Natural killer cell treated with Interleukin-12 subunit alpha and Interleukin-12 subunit beta and Interleukin-15 and Interleukin-18, amount 100 ng/mL, for 72 hours (primary cell): ENCODE measurements around the gene MAP7. TPM values are rescaled to one million over a fixed set of nuclear protein-coding genes. Genes with fewer than 3 reads are reported as not detected.
"Not testable (repeated sequence)": the region's sequence is repeated elsewhere in the genome, so short reads cannot be mapped to it uniquely, and the experiment has no call there.

Experiments
- ATAC-seq, 2 donors: fragments of 150-1000 bp; cut with Tn5 transposase in 1 of 2; sonication (Bioruptor Pico), chemical (Tn5 transposase) in 1 of 2; 2 replicates each; pipeline ENCODE4 v1.10.0; 2021
- DNase-seq: peaks from one replicate; pipeline ENCODE4 v3.0.0; 2022; ENCODE audit warnings: low spot score
- H3K27ac Mint-ChIP-seq, 2 donors: 1 replicate in 1 of 2; 2 replicates in 1 of 2; pipeline ENCODE4 v1.8.0; 2022; ENCODE audit warnings: mixed read lengths in 2 of 2, mild to moderate bottlenecking in 1 of 2, moderate library complexity in 1 of 2
- H3K27me3 Mint-ChIP-seq, 2 donors: 1 replicate in 1 of 2; 2 replicates in 1 of 2; pipeline ENCODE4 v1.8.0; 2022; ENCODE audit warnings: mixed read lengths in 2 of 2
- H3K36me3 Mint-ChIP-seq: one replicate; pipeline ENCODE4 v1.8.0; 2022; ENCODE audit warnings: mixed read lengths
- H3K4me1 Mint-ChIP-seq, 2 donors: 1 replicate in 1 of 2; 2 replicates in 1 of 2; pipeline ENCODE4 v1.8.0; 2022; ENCODE audit warnings: low read depth in 2 of 2, mixed read lengths in 2 of 2, mild to moderate bottlenecking in 1 of 2
- H3K4me3 Mint-ChIP-seq: one replicate; pipeline ENCODE4 v1.8.0; 2022; ENCODE audit warnings: mixed read lengths
- H3K9me3 Mint-ChIP-seq: 2 replicates; pipeline ENCODE4 v1.8.0; 2022; ENCODE audit warnings: mixed read lengths
- total RNA-seq, 2 donors: library from RNA; stranded (reverse); gene quantifications; one replicate each; pipeline ENCODE4 v1.2.3, GENCODE V29; 2022

Gene MAP7
- under 1 TPM; 0.73 to 0.83 TPM for total RNA-seq

DNA sequence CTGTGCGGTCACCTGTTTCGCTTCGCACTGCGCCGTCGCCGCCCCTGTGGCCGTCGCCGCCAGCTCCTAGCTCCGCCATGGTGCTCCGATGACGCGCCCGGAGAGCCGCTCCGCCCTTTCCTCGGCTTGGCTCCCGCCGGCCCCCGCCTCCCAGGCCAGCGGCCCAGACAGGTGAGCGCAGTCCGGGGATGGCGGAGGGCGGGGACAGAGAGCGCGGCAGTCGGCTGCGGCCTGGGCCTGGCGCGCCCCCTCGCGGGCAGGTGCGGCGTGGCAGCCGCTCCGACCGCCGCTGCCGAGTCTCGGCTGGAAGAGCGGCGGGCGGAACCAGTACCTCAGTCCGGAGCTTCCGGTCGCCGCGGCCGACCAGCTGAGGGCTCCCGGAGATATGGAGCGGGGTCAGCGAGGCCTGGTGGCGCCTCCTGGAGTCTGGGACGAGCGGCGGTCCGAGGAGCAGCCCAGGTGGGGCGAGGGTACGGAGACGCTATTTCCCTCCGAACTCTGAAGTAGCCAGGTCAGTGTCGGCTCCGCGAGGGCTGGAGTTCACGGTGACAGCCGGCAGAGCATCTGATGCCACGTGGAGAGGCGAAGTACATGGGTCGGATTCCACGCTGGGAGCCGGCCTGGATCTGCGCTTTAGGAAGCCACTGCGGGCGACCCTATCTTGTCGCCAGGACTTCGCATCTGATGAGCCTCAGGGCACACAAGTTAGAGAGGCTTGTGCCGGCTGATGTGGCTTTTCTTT lies at the start of gene MAP7:
MAP7 (minus strand) TSS at position 93 of the 742 bp plus-strand sequence; CDS start at position 79, 14 bp downstream.
- peak within 1 kb of the TSS; percentile 76 for H3K4me3 Mint-ChIP-seq
- no peaks in the 10 kb centered on the region for H3K36me3 Mint-ChIP-seq
- H3K27ac Mint-ChIP-seq = no peak within 1 kb of the TSS
- peaks cover 16 to 32% of the 10 kb centered on the region in 2 donors for H3K27me3 Mint-ChIP-seq
- DNase-seq (peak; percentile 66), ATAC-seq (peak; percentile 82 to 89)
- H3K9me3 Mint-ChIP-seq = no peaks in the 10 kb centered on the region
- peaks cover 0 to 5% of the 10 kb centered on the region in 2 donors for H3K4me1 Mint-ChIP-seq

DNA sequence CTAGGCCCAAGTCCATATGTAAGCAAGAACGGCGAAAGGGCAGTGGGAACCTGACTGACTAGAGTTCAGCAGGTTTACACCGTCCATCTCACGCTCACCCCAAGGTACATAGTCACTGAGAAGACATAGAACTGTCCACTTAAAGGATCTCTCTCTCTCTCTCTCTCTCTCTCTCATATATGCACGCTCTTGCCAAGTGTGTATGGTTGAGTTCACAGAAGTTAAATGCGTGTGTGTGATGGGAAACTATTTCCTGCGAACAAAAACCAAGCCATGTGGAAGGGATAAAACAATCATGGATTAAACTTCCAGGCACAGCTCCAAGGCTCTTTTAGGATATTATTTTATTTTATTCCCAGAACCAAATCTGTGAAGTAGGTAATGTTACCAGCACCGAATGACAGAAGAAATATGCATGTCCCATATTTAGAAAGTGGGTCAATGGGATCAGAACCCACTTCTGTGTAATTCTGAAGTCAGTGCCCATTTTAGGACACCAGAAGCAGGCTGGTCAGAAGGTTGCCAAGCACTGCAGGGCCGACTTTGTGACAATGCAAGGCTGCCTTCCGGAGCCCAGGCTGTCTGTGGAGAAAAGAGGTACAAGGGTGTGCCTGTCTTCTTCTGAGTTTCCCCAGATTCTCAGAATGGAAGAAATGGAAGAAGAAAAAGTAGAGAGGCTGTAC lies 49.2 kb upstream of the MAP7 start:
- Mint-ChIP-seq H3K9me3 (peaks cover 5% of the 10 kb centered on the region), H3K27ac (peak overlapping the region; percentile 6 to 8), H3K4me1 (peaks cover 31 to 55% of the 10 kb centered on the region in 2 donors), H3K4me3 (no peak overlapping the region), H3K27me3 (no peaks in the 10 kb centered on the region), H3K36me3 (peaks cover 57% of the 10 kb centered on the region)
- no peak for DNase-seq
- no peak for ATAC-seq

DNA sequence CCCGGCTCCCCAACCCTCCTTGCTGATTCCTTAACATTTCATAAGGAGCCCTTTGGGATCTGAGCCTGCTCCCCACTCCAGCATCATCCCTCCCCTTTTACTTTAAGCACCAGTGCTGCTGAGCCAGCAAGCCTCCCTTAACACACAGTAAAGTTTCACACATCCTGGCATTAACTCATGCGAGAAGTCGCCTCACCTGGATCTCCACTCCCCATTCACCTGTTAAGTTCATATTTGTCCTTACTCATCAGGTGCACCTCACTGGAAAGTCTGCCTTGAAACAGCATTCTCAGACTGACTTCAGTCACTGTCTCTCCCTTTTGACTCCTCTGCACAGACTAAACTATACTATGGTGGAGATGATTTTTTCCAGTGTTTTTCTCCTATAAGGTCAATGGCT lies 47.8 kb upstream of the MAP7 start:
- Mint-ChIP-seq H3K4me1 (peaks cover 45 to 61% of the 10 kb centered on the region in 2 donors), H3K27me3 (no peaks in the 10 kb centered on the region), H3K36me3 (peaks cover 53% of the 10 kb centered on the region), H3K9me3 (peaks cover 5% of the 10 kb centered on the region), H3K4me3 (peak overlapping the region; percentile 69), H3K27ac (peak overlapping the region; percentile 99)
- ATAC-seq = no peak
- no peak for DNase-seq

DNA sequence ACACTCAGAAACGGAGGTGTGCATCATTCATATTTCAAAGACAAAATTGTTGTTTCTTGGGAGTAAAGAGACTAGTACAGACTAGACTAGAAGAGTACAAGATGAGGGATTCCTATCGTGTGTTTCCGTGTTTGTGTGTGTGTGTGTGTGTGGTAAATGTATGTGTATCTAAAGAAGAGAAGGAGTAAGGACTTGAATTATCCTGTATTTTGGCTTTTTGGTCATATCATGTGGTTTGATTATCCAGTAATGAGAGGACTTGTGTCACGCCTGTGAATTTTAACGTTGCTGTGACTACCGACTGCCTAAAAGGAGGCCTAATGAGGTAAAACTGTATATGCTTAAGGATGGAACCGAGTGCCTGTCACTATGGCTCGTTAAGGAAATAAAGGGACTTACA lies 44.4 kb upstream of the MAP7 start:
- peaks cover 66 to 69% of the 10 kb centered on the region in 2 donors for H3K4me1 Mint-ChIP-seq
- no peaks in the 10 kb centered on the region for H3K27me3 Mint-ChIP-seq
- DNase-seq (no peak), ATAC-seq (no peak)
- H3K27ac Mint-ChIP-seq = peak overlapping the region; percentile 99
- peaks cover 5% of the 10 kb centered on the region for H3K9me3 Mint-ChIP-seq
- peak overlapping the region; percentile 89 for H3K4me3 Mint-ChIP-seq
- peaks cover 61% of the 10 kb centered on the region for H3K36me3 Mint-ChIP-seq

DNA sequence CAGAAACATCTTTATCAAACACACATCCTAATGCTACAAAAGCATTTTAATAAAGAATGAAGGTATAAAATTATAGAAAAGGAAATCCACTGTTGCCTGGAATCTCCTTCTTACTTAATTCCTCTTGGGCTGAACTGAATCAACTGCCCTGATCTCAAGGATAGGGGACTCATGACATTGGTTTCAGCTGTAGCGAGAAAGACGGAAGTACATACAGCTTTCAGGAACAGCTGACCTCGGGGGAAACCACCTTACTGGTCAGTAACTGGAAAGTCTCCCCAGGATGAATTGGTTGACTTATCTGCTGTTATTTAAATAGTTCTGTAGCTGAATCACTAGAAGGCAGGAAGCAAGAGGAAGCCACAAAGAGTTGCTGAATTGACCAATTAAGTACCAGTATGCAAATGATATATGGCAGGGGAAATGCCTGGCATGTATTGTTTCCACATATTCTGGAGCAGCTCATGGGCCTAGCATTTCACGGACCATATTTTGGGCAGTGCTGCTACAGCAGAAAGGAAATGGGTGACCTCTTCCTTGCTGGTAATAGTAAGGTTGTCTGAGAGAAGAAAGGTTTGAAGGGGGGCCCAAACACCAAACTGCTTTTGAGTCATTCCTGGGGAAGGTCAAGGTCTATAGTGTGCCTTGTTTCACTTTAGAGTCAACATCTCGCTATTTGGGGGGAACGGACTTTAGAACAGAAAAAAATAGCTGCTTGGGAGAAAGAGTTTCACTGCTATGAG lies 43.7 kb upstream of the MAP7 start:
- peak overlapping the region; percentile 99 for H3K27ac Mint-ChIP-seq
- H3K4me1 Mint-ChIP-seq = peaks cover 71 to 72% of the 10 kb centered on the region in 2 donors
- ATAC-seq = peak; percentile 92 to 95

DNA sequence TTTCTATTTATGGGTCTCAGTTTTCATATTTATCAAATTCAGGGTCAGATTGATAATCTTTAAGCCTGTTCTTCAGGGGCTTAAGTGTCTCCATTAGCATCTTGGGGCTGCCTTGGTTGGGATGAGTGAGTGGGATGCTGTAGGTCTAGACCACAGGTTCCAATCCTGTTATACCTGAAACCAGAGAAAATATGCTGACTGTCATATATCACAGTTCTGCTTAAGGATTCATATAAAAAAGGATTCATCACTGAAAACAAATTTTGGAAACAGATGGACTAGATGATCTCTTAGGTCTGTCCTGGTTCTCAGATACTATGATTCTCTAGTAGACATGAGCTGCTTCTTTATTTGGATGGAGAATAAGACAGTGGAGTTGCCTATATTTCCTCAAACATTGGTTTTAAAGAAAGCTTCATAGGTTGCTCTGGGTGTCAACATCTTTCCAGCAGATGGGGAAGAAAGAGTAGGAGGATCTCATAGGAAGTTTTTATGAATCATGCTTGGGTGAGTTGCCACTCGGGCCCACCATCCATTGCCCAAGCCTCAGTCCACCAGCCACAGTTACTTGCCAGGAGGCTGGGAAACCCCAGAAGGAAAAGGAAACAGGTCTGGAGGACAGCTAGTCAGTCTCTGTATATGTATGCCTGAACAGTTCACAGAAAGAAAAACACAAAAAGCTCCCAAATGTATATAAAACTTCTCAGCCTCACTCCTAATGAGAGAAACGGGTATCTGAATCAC lies 42.9 kb upstream of the MAP7 start:
- DNase-seq (peak; percentile 69), ATAC-seq (peak; percentile 14 to 65)
- Mint-ChIP-seq H3K36me3 (peaks cover 64% of the 10 kb centered on the region), H3K27ac (peak overlapping the region; percentile 99), H3K4me1 (peaks cover 70% of the 10 kb centered on the region in 2 donors), H3K27me3 (no peaks in the 10 kb centered on the region), H3K9me3 (peaks cover 5% of the 10 kb centered on the region), H3K4me3 (peak overlapping the region; percentile 89)

More for the DNA sequence above, 43.7 kb upstream of the MAP7 start:
- Mint-ChIP-seq H3K27me3 (no peaks in the 10 kb centered on the region), H3K9me3 (peaks cover 5% of the 10 kb centered on the region), H3K4me3 (peak overlapping the region; percentile 89), H3K36me3 (peaks cover 64% of the 10 kb centered on the region)
- peak; percentile 87 for DNase-seq

DNA sequence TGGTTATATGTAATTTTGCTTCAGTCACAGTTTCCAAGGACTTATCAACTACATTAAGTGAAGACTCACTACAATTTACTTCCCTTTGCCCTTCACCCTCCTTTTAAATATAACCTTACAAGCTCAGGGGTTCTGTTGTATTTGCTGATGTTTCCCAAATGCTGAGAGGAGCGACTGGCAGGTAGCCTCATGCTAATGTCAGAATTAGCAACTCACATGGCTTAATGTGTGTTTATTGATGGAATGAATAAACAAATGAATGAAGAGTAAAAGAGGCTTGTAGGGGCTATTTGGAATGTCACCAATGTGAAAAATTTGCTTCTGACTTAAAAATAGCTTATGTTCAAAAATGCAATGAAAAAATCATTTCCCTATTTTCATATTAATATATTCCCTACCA lies 41.4 kb upstream of the MAP7 start:
- H3K4me1 Mint-ChIP-seq = peaks cover 61 to 69% of the 10 kb centered on the region in 2 donors
- no peak for ATAC-seq
- peaks cover 5% of the 10 kb centered on the region for H3K9me3 Mint-ChIP-seq
- peak overlapping the region; percentile 99 for H3K27ac Mint-ChIP-seq
- no peak overlapping the region for H3K4me3 Mint-ChIP-seq
- DNase-seq = no peak
- H3K36me3 Mint-ChIP-seq = peaks cover 60% of the 10 kb centered on the region
- no peaks in the 10 kb centered on the region for H3K27me3 Mint-ChIP-seq

DNA sequence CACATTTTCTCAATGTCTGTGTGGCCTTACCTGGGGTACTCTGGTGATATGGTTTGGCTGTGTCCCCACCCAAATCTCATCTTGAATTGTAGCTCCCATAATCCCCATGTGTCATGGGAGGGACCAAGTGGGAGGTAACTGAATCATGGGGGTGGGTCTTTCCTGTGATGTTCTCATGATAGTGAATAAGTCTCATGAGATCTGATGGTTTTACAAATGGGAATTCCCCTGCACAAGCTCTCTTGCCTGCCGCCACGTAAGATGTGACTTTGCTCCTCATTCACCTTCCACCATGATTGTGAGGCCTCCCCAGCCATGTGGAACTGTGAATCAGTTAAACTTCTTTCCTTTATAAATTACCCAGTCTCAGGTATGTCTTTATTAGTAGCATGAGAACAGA lies 40.6 kb upstream of the MAP7 start:
- not testable (repeated sequence) for ATAC-seq, H3K9me3 Mint-ChIP-seq, DNase-seq, H3K27me3 Mint-ChIP-seq
- Mint-ChIP-seq H3K4me1 (peaks cover 57 to 68% of the 10 kb centered on the region in 2 donors), H3K4me3 (peak overlapping the region; percentile 33), H3K36me3 (peaks cover 52% of the 10 kb centered on the region), H3K27ac (peak overlapping the region; percentile 99)

DNA sequence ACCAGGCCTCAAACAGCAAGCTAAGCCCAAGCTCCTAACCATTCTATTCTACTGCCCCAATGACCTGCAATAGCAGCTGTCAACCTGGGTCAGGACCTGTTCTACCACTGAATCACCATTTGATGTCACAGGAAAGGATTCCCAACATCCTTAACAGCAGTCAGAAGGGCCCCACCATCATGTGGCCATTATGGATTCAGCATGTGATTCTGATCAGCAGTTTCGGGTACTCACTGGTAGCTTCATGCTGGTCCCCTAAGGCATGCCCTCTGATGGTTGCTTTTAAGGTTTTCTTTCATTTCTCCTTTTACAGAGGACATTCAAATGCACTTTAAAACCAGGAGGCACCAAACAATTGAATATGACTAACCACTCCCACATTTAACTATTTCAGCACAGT lies 37.3 kb upstream of the MAP7 start:
- Mint-ChIP-seq H3K9me3 (no peaks in the 10 kb centered on the region), H3K36me3 (peaks cover 44% of the 10 kb centered on the region), H3K27me3 (no peaks in the 10 kb centered on the region), H3K4me3 (no peak overlapping the region), H3K27ac (no peak overlapping the region), H3K4me1 (peaks cover 42 to 48% of the 10 kb centered on the region in 2 donors)
- DNase-seq (no peak), ATAC-seq (no peak)

DNA sequence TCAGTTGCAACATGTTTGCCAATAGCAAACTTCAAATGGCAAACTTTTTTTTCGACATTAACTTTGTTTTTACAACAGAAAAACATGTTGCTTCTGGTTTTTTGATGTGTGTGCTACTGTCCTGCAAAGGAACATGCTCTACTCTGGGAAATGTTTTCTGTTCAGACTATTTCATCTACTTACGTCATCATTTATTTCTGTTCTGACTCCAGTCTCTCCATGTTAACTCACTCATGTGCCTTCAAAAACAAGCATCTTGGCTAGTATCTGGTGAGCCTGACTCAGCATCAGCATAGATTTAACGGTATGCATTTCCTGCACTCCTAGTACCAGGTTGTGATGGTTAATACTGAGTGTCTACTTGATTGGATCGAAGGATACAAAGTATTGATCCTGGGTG lies 36.1 kb upstream of the MAP7 start:
- Mint-ChIP-seq H3K4me3 (no peak overlapping the region), H3K27me3 (no peaks in the 10 kb centered on the region), H3K9me3 (no peaks in the 10 kb centered on the region), H3K27ac (peak overlapping the region; percentile 51 to 55), H3K4me1 (peaks cover 37 to 42% of the 10 kb centered on the region in 2 donors), H3K36me3 (peaks cover 40% of the 10 kb centered on the region)
- DNase-seq (no peak), ATAC-seq (no peak)

DNA sequence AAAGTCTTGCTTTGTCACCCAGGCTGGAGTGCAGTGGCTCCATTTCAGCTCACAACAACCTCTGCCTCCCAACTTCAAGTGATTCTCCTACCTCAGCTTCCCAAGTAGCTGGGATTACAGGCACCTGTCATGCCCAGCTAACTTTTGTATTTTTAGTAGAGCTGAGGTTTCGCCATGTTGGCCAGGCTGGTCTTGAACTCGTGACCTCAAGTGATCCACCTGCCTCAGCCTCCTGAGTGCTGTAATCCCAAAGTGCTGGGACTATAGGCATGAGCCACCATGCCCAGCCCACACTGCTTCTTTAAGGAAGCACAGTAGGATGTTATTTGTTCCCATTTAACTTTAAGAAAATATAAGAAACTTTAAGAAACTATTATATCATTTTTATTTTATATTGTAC lies 35.3 kb upstream of the MAP7 start:
- not testable (repeated sequence) for DNase-seq, H3K4me3 Mint-ChIP-seq, H3K9me3 Mint-ChIP-seq, H3K27me3 Mint-ChIP-seq, H3K27ac Mint-ChIP-seq, ATAC-seq
- H3K4me1 Mint-ChIP-seq = peaks cover 31 to 36% of the 10 kb centered on the region in 2 donors
- H3K36me3 Mint-ChIP-seq = peaks cover 37% of the 10 kb centered on the region

DNA sequence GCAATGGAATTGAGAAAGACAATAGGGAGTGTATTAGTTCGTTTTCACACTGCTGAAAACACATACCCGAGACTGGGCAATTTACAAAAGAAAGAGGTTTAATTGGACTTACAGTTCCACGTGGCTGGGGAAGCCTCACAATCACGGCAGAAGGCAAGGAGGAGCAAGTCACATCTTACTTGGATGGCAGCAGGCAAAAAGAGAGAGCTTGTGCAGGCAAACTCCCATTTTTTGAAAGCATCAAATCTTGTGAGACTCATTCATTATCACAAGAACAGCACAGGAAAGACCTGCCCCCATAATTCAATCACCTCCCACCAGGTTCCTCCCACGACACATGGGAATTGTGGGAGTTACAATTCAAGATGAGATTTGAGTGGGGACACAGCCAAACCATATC lies 34.1 kb upstream of the MAP7 start:
- not testable (repeated sequence) for H3K27me3 Mint-ChIP-seq, H3K4me3 Mint-ChIP-seq, DNase-seq, H3K9me3 Mint-ChIP-seq, ATAC-seq
- Mint-ChIP-seq H3K27ac (peak overlapping the region; percentile 53 to 85), H3K36me3 (peaks cover 34% of the 10 kb centered on the region), H3K4me1 (peaks cover 24 to 29% of the 10 kb centered on the region in 2 donors)
